GM18858 (cell line): ENCODE data around the gene PRKCH.

Experiments
- ATAC-seq: cut with Tn5 transposase; IDR thresholded peaks from one replicate; pipeline ENCODE4 v1.9.1; 2021; ENCODE audit not compliant: unreplicated experiment

Gene PRKCH

DNA sequence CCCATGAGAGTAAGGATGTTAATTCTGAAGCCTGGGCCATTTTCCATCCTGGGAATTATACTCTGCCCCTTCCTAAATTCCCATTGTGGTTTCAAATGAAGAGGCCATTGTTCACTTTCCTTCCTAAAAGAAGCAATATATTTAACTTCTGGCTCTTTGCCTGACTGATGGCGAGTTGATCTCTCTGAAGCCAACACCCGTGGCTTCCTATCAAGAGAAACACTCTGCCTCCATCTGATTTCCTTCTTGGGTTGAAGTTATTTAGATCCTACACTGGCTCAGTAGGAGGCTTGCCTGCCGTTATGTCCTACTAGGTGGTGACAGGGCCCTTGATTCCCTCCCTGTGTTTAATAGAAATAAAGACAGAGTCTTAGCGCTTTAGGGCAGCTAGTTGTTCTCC, 97.4 kb downstream of the PRKCH start:
- ATAC-seq: no peak

- ATAC-seq: no peak
Observed at GRCh38 chr14:61419201-61419600, 97.8 kb downstream of the PRKCH start.

GRCh38 chr14:61420326-61420725, 98.9 kb downstream of the PRKCH start:
- no peak for ATAC-seq

GRCh38 chr14:61421212-61421923, 100.0 kb downstream of the PRKCH start:
- no peak for ATAC-seq

GRCh38 chr14:61426048-61426447, 104.7 kb downstream of the PRKCH start:
- ATAC-seq: no peak

- no peak for ATAC-seq
Observed at GRCh38 chr14:61428261-61428660, 106.9 kb downstream of the PRKCH start.

GRCh38 chr14:61429316-61429715, 107.9 kb downstream of the PRKCH start:
- ATAC-seq: no peak

GRCh38 chr14:61430066-61430757, 108.8 kb downstream of the PRKCH start:
- no peak for ATAC-seq

- ATAC-seq: no peak
Observed at GRCh38 chr14:61433169-61433568, 111.8 kb downstream of the PRKCH start.

GRCh38 chr14:61433828-61434227, 112.4 kb downstream of the PRKCH start:
- ATAC-seq: no peak

DNA sequence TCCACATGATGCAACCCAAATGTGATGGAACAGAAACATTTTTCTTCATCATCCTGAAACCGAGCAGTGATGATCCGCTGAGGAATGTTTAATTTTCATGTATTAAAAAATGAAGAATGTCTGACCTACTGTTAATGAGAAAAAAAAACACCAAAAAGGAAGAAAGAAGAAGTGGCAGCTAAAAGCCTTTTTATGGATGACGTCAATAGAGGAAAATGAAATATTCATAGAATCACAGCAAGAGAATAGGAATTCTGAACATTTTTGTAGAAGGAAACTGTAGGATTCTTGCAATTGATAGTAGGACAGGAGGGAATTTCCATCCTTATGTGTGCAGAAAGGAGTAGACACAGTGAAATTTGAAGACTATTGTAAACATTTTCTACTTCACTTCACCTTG, 112.9 kb downstream of the PRKCH start:
- ATAC-seq: no peak

DNA sequence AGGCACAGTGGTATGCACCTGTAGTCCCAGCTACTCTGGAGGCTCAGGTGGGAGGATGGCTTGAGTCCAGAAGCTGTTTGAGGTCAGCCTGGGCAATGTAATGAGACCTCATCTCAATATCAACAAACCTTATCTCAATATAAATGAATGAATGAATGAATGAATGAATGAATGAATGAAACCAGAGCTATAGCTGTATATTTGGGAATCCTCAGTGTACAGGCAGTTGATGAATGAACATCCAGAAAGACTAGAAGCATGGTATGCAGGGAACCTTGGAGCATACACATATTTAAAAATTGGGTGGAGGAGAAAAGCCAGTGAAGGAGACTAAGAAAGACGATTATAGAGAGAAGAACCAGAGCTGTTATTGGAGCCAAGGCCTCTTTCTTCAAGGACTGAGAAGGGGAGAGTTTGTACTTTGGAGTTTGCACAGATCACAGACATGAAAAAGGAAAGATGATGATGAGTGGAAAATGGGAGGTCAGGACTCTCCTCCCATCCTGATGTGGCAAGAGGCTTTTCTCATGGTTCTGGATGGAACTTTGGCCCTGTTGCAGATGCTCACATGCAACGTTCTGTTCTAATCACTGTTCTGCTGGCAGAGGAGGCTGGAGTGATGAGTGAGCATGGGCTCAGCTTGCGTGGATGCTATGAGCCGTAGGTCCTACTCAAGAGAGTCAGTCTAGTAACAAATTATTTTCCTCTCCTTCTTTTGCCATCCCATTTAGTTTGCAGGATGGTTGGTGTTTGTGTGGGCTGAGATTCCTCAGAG, 114.4 kb downstream of the PRKCH start:
- no peak for ATAC-seq

DNA sequence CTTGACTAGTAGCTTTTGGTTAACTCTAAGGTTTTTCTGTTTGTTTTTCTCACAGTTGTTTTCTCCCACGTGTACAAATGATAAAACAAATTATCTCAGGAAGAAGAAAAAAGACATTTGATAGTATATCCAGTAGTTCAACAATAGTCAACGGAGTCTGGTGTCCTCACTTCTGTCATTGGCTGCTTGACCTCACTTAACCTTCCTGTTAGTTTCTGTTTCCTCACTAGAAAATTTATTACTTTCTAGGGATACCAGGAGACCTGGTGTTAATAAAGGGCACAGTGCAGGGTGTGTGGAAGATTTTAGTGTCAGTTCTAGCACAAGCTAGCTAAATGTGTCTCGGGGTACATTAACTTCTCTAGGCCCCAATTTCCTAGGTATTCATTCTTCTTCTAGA, 116.0 kb downstream of the PRKCH start:
- ATAC-seq: no peak

- no peak for ATAC-seq
Observed at GRCh38 chr14:61438036-61438435, 116.7 kb downstream of the PRKCH start.

GRCh38 chr14:61438497-61438859, 117.1 kb downstream of the PRKCH start:
- peak; percentile 63 for ATAC-seq

DNA sequence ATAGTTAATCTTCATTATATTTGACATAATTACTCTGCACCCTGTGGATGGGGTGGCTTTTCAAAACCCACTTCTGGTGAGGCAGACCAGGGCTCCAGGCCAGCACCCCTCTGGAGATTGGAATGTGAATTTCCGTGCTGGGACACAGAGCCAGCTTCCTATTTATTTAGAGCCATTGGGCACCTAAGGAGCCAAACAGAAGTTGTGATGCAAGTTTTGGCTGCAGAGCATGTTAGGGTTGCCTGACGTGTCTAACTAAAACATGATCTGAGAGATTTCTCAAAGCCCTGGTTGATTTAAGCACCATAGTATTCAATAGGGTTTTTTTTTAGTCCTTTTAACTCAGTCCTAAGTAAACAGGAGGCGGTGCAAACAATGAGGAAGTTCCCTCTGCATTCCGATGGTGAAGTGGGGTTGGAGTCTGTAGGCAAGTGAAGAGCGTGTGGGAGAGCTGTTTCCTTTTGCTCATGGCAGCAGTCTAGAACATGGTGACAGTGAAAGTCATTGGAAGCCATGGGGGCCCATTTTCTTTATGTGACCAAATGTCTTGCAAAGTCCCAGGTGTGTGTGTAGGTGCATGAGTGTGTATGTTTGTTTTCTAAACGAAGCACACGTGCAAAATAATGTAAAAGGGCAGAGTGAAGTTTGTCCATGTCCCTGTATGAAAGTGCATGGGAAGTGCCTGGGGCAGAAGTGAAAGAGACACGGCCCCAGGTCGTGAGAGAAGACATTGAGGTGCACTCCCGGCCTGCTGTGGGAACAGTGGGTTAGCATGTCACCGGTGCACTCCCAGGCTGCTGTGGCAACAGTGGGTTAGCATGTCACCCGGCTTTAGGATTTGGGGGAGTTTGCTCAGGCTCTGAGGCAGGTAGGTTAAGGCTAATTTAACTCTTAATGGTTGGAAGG, 117.7 kb downstream of the PRKCH start:
- no peak for ATAC-seq

GRCh38 chr14:61439779-61440418, 118.5 kb downstream of the PRKCH start:
- no peak for ATAC-seq

DNA sequence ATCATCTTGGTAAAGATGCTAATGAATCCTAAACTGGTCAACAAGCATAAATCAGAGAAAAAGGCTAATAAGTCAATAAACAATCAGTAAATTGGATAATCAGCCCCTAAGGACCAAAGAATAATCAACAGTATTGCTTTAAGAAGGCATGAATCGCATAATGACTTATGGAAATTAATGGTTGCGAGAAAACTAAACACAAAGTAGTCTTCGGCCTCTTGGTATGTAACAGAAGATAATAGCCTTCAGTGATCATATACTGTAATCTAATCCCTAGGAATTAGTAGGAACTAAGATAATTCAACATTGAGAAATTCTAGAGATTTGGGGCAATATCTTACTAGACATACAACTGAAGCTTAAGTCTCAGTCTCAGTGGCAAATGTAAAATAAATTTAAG, 122.1 kb downstream of the PRKCH start:
- no peak for ATAC-seq

DNA sequence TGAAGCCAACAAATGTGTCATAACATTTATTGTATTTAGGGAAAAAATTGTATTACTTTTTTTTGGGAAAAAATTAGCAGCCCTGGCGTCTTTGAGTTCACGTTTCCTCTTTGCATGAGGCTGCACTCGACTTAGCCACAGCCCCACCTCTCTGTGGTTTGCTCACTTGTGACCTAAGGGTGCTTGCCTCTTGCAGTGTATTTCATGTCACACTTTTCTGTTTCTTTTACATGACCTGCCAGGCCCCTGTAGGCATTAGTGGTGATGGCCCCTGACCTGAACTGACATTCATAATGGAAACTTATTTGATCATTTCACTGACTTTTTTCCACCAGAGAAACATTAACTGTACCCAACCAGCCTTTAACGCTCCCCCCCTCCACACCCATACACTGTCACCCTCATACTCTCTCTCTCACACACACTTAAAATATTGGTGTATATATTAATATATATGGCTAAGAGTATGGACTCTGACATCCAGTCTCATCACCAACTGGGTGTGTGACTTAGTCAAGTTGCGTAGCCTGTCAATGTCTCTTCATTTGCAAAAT, 122.9 kb downstream of the PRKCH start:
- peak; percentile 69 for ATAC-seq

GRCh38 chr14:61451491-61451890, 130.1 kb downstream of the PRKCH start:
- ATAC-seq: no peak
